Spleen (tissue), 7 donors: ENCODE results near the gene NTS.

ENCODE experiments used
- POLR2A ChIP-seq, 3 donors: fragments of 450-650 bp; IDR thresholded peaks; one replicate each; pipeline ENCODE4 v1.5.1; 2017; ENCODE audit warnings: antibody characterized with exemption in 3 of 3, mild to moderate bottlenecking in 1 of 3
- POLR2AphosphoS5 ChIP-seq, 3 donors: sonication (generic); formaldehyde crosslinking; IDR thresholded peaks; one replicate each; pipeline ENCODE4 v1.5.1; 2017; ENCODE audit warnings: antibody characterized with exemption in 3 of 3
- TF ChIP-seq, protein P1 (sequence below), 11 experiments: fragments of 200-600 bp in 7 of 11; fragments of 450-650 bp in 4 of 11; sonication (generic) in 4 of 11; IDR thresholded peaks in 8 of 11; conservative IDR thresholded peaks in 3 of 11; 1 replicate in 7 of 11; 2 replicates in 4 of 11; pipeline versions ENCODE4 v1.4.0 to v1.8.0; 2016 to 2021; ENCODE audit warnings: antibody characterized with exemption in 11 of 11, inconsistent platforms in 4 of 11, mild to moderate bottlenecking in 1 of 11
- donor health status: DM: no; HTN: no; CAD: no; lungs with moderate emphysema.
- donor health status: DM: no; HTN: no; CAD: no.
- donor health status: DM: no; HTN: no; CAD: no.

DNA sequence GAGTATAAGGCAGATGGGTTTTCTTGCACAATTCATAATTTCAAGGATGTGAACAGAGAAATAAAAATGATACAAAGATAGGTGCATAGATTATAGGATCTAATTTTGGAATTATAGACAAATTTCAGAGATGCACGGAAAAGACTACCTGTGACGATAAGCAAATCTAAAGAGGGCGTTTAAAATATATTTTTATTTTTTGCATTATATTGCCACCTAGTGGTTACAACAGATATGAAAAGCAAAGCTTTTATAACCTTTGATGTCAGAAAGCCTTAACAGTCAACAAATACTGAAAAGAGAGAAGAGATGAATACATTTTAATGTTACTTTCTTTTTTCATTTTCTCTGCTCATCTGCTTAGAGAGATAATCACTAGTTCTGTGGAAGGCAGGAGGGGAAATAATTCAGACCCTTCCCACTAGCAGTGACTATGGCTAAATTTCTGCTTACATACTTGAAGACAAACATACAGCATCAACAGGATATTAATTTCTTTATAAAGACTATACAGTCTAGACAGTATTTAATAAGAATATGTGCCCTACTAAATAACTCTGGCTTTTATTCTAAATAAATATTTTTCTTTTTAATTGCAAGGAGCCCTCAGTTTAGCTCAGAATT is 46.3 kb downstream of the NTS start:
- TF ChIP-seq, protein P1, sequence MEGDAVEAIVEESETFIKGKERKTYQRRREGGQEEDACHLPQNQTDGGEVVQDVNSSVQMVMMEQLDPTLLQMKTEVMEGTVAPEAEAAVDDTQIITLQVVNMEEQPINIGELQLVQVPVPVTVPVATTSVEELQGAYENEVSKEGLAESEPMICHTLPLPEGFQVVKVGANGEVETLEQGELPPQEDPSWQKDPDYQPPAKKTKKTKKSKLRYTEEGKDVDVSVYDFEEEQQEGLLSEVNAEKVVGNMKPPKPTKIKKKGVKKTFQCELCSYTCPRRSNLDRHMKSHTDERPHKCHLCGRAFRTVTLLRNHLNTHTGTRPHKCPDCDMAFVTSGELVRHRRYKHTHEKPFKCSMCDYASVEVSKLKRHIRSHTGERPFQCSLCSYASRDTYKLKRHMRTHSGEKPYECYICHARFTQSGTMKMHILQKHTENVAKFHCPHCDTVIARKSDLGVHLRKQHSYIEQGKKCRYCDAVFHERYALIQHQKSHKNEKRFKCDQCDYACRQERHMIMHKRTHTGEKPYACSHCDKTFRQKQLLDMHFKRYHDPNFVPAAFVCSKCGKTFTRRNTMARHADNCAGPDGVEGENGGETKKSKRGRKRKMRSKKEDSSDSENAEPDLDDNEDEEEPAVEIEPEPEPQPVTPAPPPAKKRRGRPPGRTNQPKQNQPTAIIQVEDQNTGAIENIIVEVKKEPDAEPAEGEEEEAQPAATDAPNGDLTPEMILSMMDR (IDR thresholded peaks at IDR 0.05 in 8 of 11, conservative IDR thresholded peaks at IDR 0.05 in 3 of 11) = peak; percentile 25 to 68 (median 51)
- TF ChIP-seq POLR2AphosphoS5 (IDR thresholded peaks at IDR 0.05) = no peak
- TF ChIP-seq POLR2A (IDR thresholded peaks at IDR 0.05) = no peak
